Renal pelvis (tissue), 4 donors: Measurements from ENCODE around the gene SPRY1. TPM values are rescaled to one million over a fixed set of nuclear protein-coding genes. Genes with fewer than 3 reads are reported as not detected.
A peak's percentile ranks its signal among the peaks of the same experiment; 100 is the strongest.

Source experiments
- DNase-seq: peaks from one replicate; pipeline ENCODE4 v3.0.0-alpha.2; 2013
- polyA plus RNA-seq, 3 donors: library from polyadenylated mRNA; unstranded; fragments of 120-200 nt; gene quantifications; one replicate each; pipeline ENCODE4 v1.2.1, GENCODE V29; 2013; ENCODE audit not compliant: insufficient read length in 3 of 3

SPRY1 gene
- polyA plus RNA-seq, 3 donors = 80.8 to 93.7 (median 86.0) TPM

GRCh38 chr4:123403080-123403604 lies 6.5 kb downstream of the SPRY1 start:
- DNase-seq = no peak

GRCh38 chr4:123404533-123404932 lies 7.9 kb downstream of the SPRY1 start:
- DNase-seq = no peak

- DNase-seq = no peak
Observed at GRCh38 chr4:123405267-123405865, 8.8 kb downstream of the SPRY1 start.

GRCh38 chr4:123406872-123407271 lies 10.3 kb downstream of the SPRY1 start:
- DNase-seq = no peak

GRCh38 chr4:123408471-123409084 lies 12.0 kb downstream of the SPRY1 start:
- no peak for DNase-seq

GRCh38 chr4:123409334-123409733 lies 12.7 kb downstream of the SPRY1 start:
- DNase-seq = no peak

GRCh38 chr4:123411514-123411913 lies 14.9 kb downstream of the SPRY1 start:
- no peak for DNase-seq

- DNase-seq = no peak
Observed at GRCh38 chr4:123412091-123412505, 15.5 kb downstream of the SPRY1 start.

GRCh38 chr4:123412700-123413512 lies 16.3 kb downstream of the SPRY1 start:
- DNase-seq = no peak

- no peak for DNase-seq
Observed at GRCh38 chr4:123415576-123415975, 19.0 kb downstream of the SPRY1 start.

GRCh38 chr4:123415977-123416376 lies 19.4 kb downstream of the SPRY1 start:
- no peak for DNase-seq

- no peak for DNase-seq
Observed at GRCh38 chr4:123417813-123418212, 21.2 kb downstream of the SPRY1 start.

GRCh38 chr4:123418351-123418931 lies 21.8 kb downstream of the SPRY1 start:
- peak; percentile 72 for DNase-seq

GRCh38 chr4:123419885-123420755 lies 23.5 kb downstream of the SPRY1 start:
- DNase-seq = no peak

GRCh38 chr4:123421227-123421936 lies 24.8 kb downstream of the SPRY1 start:
- DNase-seq = no peak

GRCh38 chr4:123421937-123422781 lies 25.6 kb downstream of the SPRY1 start:
- DNase-seq = no peak

- no peak for DNase-seq
Observed at GRCh38 chr4:123423819-123424218, 27.2 kb downstream of the SPRY1 start.

GRCh38 chr4:123427951-123428350 lies 31.4 kb downstream of the SPRY1 start:
- DNase-seq = no peak

- no peak for DNase-seq
Observed at GRCh38 chr4:123430031-123430430, 33.4 kb downstream of the SPRY1 start.

GRCh38 chr4:123430501-123430900 lies 33.9 kb downstream of the SPRY1 start:
- DNase-seq = no peak
